ENCODE results near the gene C9orf153.
A peak's percentile ranks its signal among the peaks of the same experiment; 100 is the strongest.
"Not testable (repeated sequence)": the region's sequence is repeated elsewhere in the genome, so short reads cannot be mapped to it uniquely, and the experiment has no call there.

The C9orf153 gene

GRCh38 chr9:86262492-86262891 lies 3.0 kb upstream of the C9orf153 start:
- no peak for DNase-seq

DNA sequence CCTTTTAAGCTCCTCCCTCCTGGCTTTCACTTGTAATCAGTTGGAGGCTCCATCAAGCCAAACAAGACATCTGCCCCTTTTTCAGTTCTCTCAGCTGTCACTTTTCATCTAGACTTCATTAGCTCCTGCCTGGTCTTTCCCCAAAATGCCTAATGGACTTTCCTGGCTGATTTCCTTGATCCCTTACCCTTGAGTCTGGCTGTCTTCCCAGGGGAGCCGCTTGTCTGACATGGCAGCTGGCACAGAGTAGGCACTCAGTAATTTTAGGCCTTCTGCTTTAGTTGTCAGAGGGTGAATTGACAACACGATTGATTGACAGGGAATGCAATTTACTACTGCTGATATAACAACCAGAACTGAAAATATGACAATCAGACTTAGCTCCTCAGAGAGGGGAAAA lies 2.1 kb downstream of the C9orf153 start:
- no peak for DNase-seq

- DNase-seq = no peak
Observed at GRCh38 chr9:86256653-86257052, 2.8 kb downstream of the C9orf153 start.

DNA sequence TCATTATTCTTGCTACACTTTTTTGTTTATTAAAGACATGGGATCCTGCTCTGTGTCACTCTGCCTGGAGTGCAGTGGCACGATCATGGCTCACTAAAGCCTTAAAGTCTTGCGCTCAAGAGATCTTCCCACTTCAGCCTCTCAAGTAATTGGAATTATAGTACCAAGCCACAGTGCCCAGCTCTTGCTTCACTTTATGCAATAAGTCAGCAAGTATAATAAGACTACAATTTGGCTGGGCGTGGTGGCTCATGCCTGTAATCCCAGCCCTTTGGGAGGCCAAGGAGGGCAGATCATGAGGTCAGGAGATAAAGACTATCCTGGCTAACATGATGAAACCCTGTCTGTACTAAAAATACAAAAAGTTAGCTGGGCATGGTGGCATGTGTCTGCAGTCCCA lies 5.9 kb downstream of the C9orf153 start:
- DNase-seq = no peak

DNA sequence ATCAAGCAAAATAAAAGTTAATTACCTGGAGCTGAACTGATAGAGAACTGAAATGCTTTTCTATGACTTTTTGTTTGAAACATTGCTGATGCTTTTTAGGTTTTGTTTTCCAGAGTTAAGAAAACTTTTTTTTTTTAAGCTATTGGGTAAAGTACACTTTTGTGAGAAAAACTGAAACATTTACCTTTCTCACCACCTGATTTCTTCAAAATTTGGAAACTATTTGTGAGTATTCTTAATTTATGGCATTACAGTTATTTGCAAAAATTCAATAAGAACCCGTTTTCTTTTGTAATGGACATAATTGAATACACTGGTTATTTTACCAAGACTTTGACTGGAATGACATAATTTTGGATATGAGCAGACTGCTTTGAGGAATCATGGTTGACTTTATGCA lies 6.6 kb downstream of the C9orf153 start:
- DNase-seq = no peak

GRCh38 chr9:86250123-86250522 lies 9.3 kb downstream of the C9orf153 start:
- DNase-seq = no peak

- DNase-seq = no peak
Observed at GRCh38 chr9:86248746-86249145, 10.7 kb downstream of the C9orf153 start.

GRCh38 chr9:86246752-86247161 lies 12.7 kb downstream of the C9orf153 start:
- no peak for DNase-seq

DNA sequence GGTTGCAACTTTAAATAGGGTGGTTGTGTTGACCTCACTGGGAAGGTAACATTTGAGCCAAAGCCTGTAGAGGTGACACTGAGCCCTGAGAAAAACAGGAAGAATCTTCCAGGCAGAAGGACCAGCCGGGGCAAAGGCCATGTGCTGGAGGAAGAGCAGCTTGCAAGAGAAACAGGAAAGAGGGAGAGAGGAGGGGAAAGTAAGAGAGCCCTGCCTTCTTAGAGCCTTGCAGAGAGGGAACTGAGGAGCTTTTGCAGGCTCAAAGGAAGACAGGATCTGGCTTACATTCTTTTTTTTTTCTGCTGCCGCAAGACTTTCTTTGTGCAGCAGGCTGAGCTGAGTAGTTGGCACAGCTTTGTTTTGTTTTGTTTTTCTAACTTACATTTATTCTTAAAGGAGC lies 17.4 kb downstream of the C9orf153 start:
- DNase-seq = no peak

DNA sequence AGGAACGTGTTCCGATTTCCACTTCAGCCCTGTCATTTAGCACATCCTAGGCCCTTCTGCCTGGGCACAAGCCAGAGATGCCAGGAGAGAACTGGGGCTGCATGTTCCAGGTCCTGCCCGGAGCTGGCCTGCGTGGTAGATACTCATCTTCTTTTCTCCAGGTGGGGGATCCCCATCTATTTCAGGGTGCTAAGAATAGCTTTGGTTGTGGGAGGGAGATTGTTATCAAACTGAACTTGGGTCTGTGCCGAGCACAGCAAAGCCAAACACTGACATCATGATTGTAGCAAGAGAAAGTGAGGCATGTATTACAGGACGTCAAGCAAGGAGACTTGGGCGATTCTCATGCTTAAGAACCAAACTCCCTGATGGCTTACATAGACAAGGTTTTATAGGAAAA lies 18.2 kb downstream of the C9orf153 start:
- DNase-seq = no peak

DNA sequence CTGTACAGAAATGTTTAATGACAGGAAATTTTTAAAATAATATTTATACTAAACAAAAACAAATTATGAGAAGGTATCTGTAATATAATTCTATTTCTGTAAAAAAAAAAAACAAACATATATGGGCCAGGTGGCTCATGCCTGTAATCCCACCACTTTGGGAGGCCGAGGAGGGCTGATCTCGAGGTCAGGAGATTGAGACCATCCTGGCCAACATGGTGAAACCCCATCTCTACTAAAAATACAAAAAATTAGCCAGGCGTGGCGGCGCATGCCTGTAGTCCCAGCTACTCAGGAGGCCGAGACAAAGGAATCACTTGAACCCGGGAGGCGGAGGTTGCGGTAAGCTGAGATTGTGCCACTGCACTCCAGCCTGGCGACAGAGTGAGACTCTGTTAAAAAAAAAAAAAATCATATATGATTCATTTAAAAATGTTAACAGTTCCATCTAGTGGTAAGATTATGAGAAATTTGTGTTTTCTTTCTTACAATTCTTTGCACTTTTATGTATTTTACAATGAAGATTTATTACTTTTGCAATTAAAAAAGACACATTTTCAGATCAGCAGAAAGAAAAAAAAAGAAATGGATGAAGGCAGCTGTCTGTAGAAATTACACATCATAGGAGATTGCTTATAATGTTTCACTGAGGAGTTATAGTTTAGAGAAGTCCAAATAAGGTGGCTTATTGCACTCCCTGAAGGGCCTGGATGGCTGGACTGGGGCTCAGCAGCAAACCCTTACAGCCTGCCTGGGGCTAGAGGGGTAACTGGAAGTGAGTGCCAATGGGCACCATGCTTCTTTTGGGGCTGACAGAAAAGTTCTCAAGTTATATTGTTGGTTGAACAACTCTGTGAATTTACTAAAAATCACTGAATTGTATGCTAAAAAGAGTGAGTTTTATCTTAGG lies 20.3 kb downstream of the C9orf153 start:
- no peak for DNase-seq

DNA sequence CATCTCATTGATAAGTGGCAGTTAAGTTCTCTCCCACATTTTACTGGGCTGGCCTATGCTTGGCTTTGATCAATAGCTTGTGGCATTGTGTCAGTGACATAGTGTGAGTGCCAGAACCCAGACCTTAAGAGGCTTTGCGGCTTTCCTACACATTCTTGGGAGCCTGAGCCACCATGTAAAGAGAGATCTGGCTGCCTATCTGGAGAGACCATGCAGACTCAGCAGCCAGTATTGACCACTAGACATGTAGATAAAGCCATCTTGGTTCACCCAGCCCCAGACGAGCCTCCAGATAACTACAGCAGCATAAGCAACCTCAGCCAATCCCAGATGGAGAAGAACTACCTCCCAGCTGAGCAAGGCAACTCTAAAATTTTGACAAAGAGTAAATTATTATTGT lies 28.6 kb downstream of the C9orf153 start:
- DNase-seq = no peak

GRCh38 chr9:86222667-86223066 lies 36.8 kb downstream of the C9orf153 start:
- DNase-seq = no peak

GRCh38 chr9:86219606-86220005 lies 39.9 kb downstream of the C9orf153 start:
- no peak for DNase-seq

DNA sequence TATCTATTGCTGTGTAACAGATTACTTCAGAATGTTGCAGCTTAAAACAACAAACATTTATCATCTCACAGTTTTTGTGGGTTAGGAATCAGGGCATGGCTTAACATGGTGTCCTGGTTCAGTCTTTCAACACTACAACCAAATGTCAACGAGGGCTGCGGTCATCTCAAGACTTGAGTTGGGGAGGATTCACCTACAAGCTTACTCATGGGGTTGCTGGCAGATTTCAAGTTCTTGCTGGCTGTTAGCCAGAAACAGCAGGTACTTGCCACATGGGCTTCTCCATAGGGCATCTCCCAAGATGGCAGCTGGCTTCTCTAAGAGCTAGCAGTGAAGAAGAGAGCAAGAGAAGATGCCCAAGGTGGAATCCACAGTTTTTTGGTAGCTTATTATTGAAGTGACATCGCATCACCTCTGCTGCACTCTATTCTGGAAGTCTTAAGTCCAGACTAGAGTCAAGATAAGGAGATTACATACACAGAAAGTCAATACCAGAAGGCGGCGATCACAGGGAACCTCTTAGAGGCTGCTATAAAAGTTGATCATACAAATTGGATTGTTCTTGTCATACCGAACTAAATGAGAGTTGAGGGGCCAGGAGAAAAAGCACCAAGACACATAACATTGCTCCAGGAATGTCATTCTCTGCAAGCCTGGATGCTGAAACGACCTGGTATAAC lies 42.2 kb downstream of the C9orf153 start:
- DNase-seq = no peak

- DNase-seq = no peak
Observed at GRCh38 chr9:86207193-86207592, 52.3 kb downstream of the C9orf153 start.

- peak; percentile 23 for DNase-seq
Observed at GRCh38 chr9:86202338-86202882, 57.0 kb downstream of the C9orf153 start.

DNA sequence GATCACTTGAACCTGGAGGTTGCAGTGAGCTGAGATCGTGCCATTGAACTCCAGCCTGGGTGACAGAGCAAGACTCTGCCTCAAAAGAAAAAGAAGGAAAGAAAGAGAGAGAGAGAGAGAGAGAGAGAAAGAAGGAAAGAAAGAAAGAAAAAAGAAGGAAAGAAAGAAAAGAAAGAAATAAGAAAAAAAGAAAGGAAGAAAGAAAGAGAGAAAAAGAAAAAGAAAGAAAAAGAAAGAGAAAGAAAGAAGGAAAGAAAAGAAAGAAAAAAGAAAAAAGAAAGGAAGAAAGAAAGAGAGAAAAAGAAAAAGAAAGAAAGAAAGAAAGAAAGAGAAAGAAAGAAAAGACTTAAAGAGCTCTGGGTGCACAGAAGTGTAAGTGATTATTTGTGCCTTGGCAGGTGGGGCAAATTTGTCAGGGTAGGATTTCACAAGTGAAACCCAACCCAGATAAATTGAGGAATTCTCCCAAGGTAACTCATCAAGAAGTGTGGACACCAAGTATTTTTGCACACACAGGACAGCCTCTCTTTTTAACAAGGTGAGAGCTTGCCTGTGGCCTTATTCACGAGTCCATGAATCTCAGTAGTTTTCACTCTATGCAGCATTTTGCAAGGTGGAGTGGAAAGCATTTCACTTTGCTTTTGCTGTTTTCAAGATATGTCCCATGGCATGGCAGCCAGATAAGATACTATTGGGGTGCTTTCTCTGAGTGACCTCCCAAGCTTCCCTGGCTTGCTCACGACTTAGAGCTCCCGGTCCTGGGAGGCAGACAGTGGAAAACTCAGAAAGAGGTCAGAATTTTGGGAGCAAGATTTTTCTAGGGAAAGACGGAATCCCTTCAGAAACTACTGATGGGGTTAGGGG lies 57.8 kb downstream of the C9orf153 start:
- no peak for DNase-seq

DNA sequence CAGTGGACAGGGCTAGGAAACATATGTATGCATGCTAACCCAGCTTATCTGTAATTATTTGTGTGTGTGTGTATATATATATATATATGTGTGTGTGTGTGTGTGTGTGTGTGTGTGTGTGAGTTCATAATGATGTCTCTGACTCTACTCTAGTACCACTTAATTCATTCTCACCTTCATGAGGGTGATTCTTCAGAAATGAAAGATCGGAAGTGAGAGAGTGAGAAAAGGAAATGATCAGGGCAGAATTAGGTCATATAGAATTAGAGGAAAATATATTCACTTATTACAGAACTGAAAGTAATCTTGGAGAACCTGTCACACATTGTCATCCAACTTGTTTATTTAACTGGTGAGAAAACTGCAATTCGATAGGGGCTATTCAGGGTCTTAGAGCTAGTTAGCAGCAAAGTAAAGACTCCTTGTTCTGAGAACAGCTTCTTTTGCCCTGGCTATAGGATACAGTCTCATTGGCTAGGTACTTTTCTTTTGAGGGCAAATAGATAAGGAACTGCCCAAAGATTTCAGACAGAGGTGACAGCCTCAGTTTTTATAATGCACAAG lies 58.8 kb downstream of the C9orf153 start:
- DNase-seq = no peak

- no peak for DNase-seq
Observed at GRCh38 chr9:86193088-86193487, 66.4 kb downstream of the C9orf153 start.

DNA sequence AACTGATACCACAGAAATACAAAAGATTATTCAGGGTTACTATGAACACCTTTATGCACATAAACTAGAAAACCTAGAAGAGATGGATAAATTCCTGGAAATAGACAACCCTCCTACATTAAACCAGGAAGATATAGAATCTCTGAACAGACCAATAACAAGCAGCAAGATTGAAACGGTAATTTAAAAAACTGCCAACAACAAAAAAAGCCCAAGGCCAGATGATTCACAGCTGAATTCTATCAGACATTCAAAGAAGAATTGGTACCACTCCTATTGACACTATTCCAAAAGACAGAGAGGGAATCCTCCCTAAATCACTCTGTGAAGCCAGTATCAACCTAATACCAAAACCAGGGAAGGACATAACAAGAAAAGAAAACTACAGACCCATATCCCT lies 68.8 kb downstream of the C9orf153 start:
- DNase-seq = not testable (repeated sequence)

GRCh38 chr9:86187121-86187520 lies 72.3 kb downstream of the C9orf153 start:
- DNase-seq = peak; percentile 22

GRCh38 chr9:86186696-86187095 lies 72.8 kb downstream of the C9orf153 start:
- DNase-seq = no peak
